IPS-NIHi11 (cell line): ENCODE measurements around the gene EGFL7.

Experiments
- DNase-seq: peaks from one replicate; pipeline ENCODE4 v3.0.0; 2012; ENCODE audit warnings: mixed read lengths, low spot score

Gene EGFL7

GRCh38 chr9:136719195-136719880 lies 56.6 kb downstream of the EGFL7 start:
- no peak for DNase-seq

GRCh38 chr9:136720251-136720897 lies 57.7 kb downstream of the EGFL7 start:
- DNase-seq: no peak

GRCh38 chr9:136720898-136721338 lies 58.2 kb downstream of the EGFL7 start:
- DNase-seq: no peak

GRCh38 chr9:136721339-136722092 lies 58.8 kb downstream of the EGFL7 start:
- no peak for DNase-seq
